Jurkat, Clone E6-1 (cell line): ENCODE data around the gene ANKRD33B.
A peak's percentile ranks its signal among the peaks of the same experiment; 100 is the strongest.

Experiments
- DNase-seq: peaks from one replicate; pipeline ENCODE4 v3.0.0-alpha.2; 2011; ENCODE audit warnings: low read depth, low spot score
- H3K4me3 ChIP-seq: 2 replicates; pipeline ENCODE4 v1.5.1; 2011; ENCODE audit warnings: mild to moderate bottlenecking, low read length, control low read depth, moderate library complexity

ANKRD33B gene

DNA sequence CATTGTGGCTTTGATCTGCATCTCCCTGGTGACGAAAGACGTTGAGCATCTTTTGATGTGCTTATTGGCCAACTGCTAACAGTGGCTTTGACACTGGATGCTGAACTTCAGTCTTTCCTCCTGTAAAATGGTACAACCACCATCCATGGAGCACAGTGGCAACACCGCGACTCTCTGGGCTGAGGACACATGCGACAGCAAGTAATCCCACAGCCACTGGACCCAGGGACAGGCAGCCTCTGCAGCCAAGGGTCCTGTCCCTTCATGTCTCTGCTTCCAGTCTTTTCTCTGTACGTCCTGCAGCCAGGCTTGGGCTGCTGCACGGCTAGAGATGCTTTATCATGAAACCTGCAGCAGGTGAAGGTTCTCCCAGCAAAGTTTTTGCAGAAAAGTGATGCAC, 113.7 kb downstream of the ANKRD33B start:
- no peak for DNase-seq
- H3K4me3 ChIP-seq: no peak overlapping the region

DNA sequence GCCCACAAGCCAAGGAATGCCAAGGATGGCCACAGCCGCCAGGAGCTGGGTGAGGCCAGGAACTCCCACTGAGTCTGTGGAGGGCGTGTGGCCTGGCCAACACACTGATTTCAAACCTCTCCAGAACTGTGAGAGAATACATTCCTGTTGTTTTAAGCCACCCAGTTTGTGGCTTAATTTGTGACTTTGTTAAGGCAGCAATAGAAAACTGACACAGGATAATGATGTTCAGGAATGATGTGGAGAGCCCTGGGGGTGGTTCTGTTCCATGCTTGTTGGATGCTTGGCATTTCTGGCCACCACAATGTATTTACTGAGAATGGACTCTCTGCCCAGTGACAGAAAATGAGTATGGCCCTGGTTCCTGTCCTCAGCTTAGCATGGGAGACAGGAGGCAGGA, 114.4 kb downstream of the ANKRD33B start:
- no peak overlapping the region for H3K4me3 ChIP-seq
- no peak for DNase-seq

DNA sequence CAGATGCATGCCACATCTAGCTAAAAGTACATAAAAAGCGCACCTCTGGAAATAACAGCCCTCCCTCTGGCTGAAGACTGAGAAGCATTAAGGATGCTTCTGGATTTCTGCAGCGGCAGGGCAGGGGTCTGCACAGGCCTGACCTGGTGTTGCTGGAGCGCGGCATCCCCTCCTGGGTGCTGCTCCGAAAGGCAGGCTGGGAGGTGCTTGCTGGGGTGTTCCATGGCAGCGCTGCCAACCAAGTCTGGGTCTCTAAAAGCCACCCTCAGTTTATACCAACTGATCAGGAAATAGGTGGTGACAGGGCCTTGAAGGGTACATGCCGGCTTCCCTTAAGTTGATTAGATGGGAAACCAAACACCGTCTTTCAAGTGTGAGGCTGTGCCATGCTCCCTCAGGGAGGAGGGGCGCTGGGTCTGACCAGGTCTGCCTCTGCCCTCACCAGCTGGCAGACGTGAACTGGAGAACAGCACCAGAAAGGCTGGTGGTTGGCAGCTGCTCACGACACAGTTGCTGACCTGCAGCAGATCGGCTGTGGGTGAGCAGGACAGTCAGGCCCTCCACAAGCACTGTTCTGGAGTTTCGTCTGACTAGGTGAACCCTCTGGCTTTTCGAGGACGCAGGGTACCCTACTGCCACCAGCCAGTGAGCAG, 115.6 kb downstream of the ANKRD33B start:
- DNase-seq: no peak
- H3K4me3 ChIP-seq: no peak overlapping the region

DNA sequence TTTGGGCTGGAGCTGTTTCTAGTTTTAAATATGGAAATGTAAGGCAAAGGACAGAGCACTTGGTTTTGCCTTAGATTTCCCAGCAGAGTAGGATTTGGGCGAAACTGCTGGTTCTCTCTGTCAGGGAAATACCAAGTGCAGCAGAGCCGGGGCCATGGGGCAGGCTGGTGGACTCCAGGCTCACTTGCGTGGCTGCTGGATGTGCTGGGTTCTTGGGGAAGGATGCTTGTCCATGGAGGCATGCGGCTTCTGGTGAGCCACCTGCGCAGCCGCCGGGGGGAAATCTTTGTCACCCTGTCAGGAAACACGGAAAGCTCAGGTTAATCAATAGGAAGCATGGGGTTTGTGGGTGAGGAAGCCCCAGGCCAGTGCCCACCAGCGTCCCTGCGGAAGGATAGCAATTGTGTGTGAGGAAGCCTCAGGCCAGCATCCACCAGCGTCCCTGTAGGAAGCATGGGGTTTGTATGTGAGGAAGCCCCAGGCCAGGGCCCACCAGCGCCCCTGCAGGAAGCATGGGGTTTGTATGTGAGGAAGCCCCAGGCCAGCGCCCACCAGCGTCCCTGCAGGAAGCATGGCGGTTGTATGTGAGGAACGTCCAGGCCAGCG, 117.1 kb downstream of the ANKRD33B start:
- DNase-seq: no peak
- H3K4me3 ChIP-seq: no peak overlapping the region

DNA sequence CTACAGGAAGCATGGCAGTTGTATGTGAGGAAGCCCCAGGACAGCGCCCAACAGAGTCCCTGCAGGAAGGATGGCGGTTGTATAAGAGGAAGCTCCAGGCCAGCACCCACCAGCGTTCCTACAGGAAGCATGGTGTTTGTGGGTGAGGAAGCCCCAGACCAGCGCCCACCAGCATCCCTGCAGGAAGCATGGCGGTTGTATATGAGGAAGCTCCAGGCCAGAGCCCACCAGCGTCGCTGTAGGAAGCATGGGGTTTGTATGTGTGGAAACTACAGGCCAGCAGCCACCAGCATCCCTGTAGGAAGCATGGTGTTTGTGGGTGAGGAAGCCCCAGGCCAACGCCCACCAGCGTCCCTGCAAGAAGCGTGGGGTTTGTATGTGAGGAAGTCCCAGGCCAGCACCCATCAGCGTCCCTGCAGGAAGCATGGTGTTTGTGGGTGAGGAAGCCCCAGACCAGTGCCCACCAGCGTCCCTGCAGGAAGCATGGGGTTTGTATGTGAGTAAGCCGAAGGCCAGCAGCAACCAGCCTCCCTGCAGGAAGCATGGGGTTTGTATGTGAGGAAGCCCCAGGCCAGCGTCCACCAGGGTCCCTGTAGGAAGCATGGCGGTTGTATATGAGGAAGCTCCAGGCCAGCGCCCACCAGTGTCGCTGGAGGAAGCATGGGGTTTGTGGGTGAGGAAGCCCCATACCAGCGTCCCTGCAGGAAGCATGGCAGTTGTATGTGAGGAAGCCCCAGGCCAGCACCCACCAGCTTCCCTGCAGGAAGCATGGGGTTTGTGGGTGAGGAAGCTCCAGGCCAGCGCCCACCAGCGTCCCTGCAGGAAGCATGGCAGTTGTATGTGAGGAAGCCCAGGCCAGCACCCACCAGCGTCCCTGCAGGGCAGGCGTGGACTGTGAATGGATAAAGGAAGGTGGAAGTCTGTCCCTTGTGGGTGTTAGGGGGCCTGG, 118.1 kb downstream of the ANKRD33B start:
- H3K4me3 ChIP-seq: no peak overlapping the region
- no peak for DNase-seq

DNA sequence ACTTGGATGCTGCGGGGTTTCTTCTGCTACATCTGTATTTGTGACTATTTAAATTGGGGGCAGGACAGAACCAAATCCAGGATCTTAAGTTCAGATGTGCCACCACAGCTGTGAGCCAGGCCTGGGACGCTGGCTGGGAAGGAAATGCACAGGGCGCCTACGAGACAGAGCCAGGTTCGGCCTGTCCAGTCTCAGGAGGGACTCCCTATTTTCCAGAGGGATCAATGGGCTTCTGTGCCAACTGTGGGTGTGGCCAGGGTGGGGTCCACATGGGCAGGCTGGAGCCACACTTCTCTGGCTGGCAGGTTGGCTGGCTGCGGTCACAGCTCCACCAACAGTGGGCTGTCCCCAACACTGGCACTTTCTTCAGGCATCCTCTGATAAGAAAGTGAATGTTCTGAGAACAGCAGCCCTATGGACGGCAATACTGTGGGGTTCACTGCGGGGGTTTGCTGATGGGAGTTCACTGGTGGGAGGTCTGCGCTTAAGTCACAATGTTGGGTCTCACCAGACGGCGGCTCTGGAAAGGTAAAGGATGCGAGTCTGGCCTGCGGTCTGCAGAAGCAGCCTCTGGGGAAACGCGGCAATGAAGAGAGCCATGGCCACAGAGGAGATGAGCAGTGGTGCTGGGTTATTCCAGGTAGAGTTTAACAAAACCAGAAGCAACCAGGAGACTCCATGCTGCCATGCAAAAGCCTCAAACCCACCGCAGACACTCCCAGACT, 119.1 kb downstream of the ANKRD33B start:
- no peak for DNase-seq

DNA sequence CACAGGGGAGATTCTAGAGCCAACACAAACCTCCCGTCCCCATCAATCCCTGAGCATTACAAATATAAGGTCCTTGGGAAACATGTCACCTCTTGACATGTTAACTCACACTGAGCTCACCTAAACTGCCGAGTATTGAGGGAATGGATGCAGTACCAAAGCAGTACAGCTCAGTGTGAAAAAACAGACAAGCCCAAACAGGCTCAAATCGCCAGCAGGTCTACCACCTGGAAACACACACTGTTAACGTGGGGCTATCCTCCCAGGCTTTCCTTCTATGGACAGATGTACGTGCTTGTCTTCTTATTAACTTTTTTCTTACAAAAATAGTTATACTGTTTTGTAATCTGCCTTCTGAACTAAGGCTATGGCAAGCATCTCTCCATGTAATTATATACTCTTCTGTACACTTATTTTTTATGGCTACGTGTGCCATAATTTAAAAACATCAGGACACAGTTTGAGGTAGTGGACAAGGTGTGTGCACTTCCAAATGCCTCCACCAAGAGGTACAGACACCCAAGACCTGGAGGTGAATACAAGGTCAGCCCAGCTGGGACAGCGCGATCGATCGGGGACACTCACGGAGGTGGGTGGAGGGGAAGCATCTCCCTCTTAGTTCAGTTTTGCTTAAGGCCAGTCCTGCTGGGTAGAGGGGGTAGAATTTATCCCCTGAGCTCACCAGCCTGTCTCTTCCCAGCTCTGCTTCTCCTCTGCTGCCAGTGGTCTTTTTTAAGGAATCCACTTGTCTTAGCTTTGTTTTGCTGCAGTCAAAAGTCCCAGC, 120.6 kb downstream of the ANKRD33B start:
- no peak overlapping the region for H3K4me3 ChIP-seq
- no peak for DNase-seq

More for the DNA sequence above, 119.1 kb downstream of the ANKRD33B start:
- no peak overlapping the region for H3K4me3 ChIP-seq

DNA sequence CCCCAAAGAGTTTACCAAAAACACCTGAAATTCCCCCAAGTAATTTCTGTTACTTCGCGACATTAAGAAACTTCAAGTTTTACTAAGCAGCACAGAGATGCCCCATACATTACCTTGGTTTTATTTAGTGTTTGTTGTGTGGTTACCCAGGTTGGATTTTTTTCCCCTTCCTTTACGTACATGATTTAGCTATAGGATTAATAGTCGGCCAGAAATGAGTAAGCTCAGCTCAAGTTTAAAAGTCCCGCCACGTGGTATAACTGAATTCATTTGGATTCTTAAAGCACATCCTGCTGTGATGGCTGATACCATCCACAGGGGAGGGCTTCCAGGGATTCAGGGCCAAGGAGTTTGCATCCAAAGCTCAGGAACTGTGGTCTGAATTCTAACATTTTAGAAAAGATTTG, 121.2 kb downstream of the ANKRD33B start:
- H3K4me3 ChIP-seq: no peak overlapping the region
- DNase-seq: no peak

DNA sequence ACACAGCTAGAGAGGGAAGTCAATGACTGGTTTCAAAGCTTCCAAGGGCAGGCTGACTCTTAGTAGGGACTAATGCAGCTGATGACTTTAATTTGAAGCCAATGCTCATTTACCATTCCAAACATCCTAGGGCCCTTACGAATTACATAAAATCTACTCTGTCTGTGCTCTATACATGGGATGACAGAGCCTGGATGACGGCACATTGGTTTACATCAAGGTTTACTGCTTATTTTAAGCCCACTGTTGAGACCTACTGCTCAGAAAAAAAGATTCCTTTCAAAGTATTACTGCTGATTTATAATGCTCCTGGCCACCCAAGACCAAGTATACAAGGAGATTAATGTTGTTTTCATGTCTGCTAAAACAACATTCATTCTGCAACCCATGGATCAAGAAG, 123.0 kb downstream of the ANKRD33B start:
- H3K4me3 ChIP-seq: no peak overlapping the region
- no peak for DNase-seq

DNA sequence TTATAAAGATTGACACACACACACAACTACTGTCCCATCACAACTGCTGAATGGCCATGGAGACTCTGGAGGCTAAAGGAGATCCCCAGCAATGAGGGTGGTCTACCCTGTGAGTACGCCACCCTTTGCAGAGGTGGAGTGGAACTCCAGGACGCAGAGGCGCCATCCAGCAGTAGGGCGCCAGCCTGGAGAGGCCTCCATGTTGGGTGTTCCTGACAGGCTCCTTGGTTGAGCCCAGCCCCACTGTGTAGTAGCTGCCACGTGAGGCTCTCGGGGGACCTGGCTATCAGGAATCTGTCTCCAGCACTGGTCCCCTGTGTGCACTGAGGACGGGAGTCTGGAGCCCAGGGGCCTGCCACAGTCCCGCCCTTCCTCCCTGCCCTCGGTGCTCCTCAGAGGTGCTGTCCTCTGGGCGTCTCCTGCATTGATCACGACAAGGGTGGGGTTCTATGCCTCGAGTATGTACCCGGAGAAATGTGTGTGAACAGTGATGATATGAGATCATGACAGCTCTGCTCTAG, 124.8 kb downstream of the ANKRD33B start:
- H3K4me3 ChIP-seq: no peak overlapping the region
- DNase-seq: no peak

DNA sequence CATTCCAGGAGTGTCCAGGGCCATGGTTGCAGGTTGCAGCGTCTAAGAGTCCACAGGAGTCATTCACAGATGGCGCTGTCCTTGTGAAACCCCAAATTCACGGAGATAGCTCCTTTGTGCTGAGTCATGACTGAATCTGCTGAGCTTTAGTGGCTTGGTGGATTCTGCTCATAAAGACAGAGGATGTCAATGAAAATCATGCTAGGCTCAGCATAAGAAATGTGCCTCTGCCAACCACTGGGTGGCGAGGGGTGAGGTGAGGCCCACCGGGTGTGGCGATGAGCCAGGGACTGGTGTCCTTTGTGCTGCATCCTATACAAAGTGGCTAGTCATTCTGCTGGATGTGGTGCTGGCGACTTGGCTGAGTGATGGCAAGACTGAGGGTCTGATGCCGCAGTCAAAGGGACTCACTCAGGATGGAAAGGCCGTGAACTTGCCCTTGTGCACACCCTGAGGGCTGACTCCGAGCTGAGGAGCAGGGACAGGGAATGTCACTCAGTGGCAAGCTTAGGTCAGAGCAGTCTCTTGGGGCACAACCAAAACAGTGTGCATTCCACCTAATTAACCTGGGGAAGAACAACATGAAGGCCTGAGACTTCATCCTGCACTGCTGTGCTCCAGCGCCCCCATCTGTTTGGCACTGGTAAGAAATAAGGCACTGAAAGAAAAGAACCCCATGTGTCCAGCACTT, 125.7 kb downstream of the ANKRD33B start:
- DNase-seq: peak; percentile 44
- H3K4me3 ChIP-seq: no peak overlapping the region

DNA sequence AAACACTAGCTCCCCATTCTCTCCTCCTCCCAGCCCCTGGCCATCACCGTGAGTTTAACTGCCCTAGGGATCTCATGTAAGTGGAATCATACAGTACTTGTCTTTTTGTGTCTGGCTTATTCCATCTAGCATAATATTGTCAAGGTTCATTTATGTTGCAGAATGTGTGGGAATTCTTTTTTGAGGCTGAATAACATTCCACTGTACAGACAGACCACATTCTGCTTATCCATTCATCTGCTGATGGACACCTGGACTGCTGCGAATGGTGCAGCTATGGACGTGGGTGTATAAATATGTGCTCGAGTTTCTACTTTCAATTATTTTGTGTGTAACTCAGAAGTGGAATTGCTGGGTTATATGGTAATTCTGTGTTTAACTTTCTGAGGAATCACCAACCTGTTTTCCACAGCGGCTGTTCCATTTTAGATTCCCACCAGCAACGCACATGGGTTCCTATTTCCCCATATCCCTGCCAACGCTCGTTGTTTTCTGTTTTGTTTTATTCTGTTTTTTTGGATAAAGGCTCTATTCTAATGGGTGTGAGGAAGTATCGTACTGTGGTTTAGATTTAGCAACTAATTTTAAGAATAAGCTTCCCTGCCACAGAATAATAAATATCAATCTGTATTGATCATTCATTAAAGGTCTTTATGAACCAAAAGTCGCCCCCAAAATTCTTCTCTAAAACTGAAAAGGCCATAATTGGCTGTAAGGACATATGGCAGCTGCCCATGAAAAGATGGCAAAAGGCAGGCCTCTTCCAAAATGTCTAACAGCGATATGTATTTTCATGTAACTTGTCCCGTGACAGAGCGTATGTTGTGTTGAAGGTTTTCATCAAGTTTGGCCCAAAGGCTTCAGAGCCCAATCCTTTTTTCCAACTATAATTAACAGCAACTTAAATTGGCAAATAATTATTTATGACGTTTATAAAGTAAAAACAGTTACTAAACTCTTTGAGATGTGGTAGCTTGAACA, 126.9 kb downstream of the ANKRD33B start:
- H3K4me3 ChIP-seq: no peak overlapping the region
- no peak for DNase-seq

DNA sequence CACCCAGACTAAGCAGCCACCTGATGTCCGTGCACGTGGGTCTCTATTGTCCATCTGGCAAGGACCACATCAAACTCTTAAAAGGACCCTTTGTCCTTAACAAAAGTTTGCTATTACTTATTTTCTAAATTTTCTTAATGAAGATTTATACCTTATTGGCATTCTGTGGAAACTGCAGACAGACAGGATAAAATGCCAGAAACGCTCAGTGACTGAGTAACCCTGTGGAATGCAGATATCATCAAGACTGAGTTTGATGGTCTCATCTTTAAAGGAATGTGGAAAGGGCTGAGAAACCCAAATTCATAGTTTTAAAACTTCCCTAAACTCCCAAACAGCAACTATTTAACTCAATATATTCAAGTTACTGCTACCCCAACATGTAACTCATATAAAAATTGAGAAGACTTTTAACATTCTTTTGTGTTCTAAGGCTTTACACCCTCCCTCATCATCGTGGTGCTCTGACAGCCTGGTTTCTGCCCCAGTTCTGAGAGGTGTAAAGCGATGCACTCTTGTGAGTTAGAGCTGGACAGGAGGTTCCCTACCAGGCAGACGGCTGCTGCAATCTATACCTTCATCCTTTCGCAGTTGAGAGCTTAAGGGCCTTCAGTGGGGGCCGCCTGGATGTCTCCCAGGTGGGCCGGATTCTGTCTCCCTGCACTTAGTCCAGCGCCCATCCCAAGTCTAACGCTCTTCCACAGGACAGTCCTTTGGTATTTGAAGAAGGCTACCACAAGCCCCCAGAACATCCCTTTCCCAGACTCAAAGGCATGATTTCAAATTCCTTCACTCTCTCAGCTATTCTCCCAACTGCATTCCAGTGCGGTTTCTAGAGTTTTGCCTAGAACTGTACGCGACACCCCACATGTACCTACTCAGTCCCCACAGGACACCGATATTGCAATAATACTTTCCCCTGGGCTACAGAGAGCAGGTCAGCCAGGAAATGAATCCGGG, 128.2 kb downstream of the ANKRD33B start:
- DNase-seq: no peak
- no peak overlapping the region for H3K4me3 ChIP-seq

DNA sequence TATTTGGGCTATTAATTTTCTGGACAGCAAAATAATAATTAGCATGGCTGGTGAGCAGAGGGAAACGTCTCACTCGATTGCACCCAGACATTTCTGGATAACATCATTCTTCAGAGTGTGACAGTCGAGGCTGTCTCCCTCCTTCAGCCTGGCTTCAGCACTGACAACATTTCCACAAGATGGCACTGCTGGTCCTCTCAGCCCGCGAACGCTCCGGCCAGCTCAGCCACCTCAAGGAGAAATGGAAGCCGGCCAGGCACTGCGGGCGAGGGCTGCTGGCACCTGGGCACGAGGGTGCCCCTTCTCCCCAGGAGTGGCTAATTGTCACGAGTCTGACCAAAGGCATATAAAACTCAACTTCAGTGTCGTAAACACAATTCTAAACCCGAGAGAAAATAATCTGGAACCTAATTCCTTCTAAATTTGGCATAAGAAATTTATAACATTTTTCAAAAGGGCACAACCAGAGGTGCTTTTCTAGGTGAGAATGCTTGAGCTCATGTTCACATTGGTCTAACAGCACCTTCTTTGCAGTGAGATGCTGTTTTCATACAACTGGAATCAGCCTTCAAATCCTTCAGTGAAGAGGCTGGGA, 131.3 kb downstream of the ANKRD33B start:
- no peak overlapping the region for H3K4me3 ChIP-seq
- DNase-seq: no peak

DNA sequence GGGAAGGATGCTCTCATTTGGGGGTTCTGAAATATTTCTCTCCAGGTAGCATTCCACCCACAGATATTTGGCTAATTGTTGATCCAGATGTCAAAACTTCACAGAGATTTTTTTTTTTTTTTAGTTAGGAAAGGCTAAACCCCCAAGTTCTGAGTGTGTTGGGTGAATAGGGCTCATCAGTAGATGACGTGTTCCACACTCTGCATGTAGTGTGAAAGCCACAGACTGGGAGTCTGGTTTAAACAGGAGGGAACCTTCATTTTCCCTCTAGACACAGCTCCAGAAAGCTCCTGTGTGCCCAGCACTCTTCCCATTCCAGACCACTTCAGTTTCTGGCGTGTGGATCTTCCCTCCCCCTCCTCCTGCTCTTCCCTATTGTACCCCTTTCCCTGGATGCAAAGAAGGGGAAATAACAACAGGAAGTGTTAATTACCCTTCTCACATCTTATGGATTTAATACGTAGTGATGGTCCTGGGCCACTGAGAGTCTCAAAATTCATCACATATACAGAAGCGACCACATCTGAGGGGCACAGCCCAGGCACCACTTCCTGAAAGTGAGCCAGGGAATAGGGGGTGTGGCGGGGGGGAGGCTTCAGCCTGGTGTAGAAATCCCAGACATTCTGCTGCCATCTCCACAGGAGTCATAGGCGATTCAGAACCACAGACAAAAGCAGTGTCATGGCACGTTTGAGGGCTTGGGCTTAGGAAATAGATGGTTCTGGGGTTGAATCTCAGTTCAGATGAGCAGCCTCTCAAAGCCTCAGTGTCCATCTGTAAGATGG, 132.1 kb downstream of the ANKRD33B start:
- no peak overlapping the region for H3K4me3 ChIP-seq
- DNase-seq: no peak
